NCI-H460 (cell line): ENCODE results near the gene SPAG9. TPM values are rescaled to one million over a fixed set of nuclear protein-coding genes. Genes with fewer than 3 reads are reported as not detected.

ENCODE experiments used
- DNase-seq: peaks from one replicate; pipeline ENCODE4 v3.0.0-alpha.2; 2016; ENCODE audit warnings: low read depth; ENCODE audit errors: extremely low read depth
- total RNA-seq: library from RNA; depleted of rRNA; stranded (reverse); fragments of >200 nt; shearing (Covaris generic); gene quantifications from 2 replicates; pipeline ENCODE4 v1.2.3, GENCODE V29; 2014

SPAG9 gene
- total RNA-seq, 1 experiment from 2014 or later: 67.8 TPM

DNA sequence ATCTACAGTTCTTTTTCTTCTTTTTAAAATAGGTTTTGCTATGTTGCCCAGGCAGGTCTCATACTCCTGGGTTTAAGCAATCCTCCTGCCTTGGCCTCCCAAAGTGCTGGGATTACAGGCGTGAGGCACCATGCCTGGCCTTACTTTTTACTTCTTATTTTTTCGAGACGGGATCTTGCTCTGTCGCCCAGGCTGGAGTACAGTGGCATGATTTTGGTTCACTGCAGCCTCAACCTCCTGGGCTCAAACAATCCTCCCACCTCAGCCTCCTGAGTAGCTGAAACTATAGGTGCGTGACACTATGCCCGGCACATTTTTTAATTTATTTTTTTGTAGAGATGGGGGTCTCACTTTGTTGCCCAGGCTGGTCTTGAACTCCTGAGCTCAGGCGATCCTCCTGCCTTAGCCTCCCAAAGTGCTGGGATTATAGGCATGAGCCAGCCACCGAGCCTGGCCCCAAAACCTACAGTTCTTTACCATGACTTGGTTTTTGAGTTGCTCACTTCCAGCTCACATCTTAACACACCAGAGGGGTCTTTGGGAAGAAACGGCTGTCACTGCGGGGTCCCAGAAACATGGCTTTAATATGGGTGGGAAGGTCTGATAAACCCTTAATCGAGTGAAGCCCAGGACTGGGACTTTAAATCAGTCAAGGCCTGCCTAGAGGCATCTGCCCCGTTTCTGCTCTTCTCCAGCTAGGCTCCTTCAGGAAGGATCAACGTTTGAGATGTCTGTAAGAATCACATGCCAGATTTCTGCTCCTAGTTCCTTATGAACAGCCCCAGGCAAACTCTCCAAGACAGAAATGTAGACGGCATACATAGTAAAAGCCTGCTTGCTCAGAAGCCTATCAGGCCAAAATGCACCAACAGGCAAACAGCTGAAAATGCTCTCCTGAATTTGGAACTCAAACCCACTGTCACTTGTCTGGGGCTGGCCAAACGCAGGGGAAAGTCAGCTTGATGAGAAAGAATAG lies 162.8 kb downstream of the SPAG9 start:
- no peak for DNase-seq

DNA sequence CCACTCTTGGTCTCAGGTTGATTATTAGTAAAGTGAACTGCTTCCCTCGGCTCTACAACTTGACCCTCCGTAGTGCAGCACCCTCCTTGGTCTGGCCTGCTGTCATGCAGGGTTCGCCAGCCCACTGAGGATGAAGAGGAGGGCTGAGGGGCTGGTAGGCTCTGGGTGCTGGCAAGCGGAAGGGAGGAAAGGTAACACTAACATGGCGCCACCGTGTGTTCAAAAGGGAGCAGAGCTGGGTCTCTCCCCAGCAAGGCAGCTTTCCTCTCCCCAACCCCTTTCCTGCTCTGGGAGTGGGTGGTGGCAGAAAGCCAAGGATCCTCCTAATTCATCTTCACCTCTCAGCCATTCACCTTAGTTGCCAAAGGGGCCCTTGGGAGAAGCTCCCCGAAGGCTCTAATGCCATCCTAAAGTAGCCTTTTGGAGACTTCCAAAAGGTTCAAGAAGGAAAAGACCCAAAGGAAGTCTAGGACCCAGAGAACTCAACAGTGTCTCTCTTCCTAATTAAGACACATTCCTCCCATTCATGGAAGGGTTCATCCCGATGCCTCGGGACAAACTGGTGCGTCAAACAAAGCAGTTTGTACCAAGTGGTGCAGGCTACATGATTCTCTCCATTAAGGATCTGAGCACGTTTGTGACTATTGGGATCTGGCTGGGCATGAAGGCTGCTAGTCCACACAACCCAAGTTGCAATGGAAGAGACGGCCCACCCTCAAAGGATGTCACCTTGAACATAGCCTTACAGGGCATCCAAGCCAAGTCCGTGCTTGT lies 163.7 kb downstream of the SPAG9 start:
- DNase-seq: peak; percentile 67

DNA sequence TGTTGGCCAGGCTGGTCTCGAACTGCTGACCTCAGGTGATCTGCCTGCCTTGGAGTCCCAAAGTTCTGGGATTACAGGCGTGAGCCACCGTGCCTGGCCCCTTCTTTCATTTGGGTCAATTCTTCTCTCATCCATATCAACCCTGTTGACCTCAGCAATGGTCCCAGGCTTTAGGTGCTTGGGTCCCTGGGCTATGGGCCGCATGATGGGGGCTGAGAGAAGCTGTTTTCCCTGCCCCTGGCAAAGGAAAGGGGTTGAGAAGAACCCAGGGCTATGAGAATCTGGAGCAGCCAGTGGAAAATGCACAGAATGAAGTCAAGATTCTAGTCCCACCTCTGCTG lies 164.3 kb downstream of the SPAG9 start:
- DNase-seq: no peak

DNA sequence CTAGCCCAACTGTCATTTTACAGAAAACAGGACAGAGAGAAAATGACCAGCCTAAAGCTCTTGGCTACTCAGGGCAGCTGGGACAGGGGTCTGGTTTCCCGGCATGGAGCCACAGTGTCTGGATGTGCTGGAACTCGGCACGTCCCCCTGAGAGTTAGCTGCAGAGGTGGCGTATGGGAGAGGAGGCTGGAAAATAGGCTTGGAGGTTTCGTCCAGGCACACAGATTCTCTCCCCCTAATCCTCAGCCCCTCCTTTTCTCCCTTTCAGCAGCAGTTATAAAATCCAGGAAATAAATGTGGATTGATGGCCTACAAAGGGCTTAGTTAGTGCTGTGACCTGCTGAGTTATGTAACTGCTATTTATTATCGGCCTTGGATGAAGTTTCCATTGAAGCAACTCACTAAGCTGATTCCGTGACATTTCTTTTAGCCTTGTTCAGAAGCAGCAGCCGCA lies 165.0 kb downstream of the SPAG9 start:
- DNase-seq: no peak

DNA sequence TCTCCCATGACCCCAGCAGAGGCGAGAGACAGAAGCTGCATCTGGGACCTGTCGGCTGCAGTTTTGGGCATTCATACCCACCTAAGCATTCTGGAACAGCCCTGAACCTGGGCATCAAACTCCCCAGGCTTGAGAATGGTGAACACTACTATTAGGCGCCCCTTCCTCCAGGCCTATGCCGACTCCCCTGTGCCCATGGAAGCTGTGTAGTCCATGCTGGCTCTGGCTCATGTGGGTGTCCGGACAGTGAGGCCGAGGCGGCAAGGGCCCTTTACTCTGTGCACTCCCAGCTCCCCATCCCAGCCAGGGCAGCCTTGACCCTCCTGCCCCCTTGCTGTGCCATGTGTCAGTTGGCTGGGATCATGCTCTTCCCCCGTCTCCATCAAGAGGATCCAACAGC lies 165.5 kb downstream of the SPAG9 start:
- no peak for DNase-seq

DNA sequence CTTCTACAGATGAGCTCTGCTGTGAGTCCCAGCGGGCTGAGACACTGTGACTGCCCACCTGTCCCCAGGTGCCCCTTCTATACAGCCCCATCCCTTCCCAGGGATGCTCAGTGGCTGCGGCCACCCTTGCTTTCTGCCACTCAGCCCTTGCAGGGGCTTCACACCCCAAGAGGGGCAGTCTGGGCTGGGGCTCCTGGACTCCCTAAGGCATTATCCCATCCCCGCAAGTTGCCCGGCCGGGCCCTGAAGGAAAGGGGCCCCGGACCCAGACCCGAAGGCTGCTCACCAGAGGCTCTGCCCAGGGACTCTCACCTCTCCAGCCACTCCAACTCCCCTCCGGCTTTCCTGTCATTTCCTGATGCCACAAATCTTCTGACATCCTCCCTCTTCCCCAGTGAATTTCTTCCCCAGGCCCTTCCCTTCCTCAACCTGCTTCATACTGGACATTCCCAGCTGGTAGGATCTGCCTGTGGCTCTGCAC lies 166.0 kb downstream of the SPAG9 start:
- DNase-seq: no peak

DNA sequence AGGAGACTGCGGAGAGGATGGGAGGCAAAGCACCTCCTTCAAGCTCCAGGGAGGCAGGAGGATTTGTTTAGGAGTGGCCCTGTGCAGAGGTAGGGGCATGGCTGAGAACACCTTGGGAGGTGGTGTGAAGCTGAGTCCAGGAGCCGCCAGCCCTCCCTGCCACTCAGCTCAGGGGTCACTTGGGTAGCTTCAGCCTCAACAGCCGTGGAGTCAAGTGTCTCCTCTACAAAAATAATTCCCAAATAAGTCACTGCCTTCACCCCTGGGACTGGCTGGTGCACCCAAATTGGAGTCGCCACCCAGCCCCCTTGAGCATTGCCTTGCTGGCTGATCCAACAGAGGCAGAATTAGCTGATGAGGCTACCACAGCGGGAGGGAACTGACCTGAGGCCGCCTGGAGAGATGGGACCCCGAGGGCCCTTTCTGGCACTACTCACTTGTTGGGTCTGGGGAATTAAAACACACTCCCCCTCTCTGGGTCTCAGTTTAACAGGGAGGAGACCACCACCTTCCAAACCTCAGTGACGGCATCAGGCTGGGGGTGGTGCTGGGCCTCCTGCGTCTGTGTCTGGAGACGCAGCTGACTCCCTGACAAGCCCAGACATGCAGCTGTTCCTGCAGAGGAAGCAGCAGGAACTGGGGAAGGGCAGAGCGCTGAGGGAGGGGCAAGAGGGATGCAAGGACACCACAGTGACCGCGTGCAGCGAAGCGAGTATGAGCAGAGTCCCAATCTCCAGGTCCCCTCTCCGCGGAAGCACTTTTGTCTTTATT lies 166.7 kb downstream of the SPAG9 start:
- no peak for DNase-seq

DNA sequence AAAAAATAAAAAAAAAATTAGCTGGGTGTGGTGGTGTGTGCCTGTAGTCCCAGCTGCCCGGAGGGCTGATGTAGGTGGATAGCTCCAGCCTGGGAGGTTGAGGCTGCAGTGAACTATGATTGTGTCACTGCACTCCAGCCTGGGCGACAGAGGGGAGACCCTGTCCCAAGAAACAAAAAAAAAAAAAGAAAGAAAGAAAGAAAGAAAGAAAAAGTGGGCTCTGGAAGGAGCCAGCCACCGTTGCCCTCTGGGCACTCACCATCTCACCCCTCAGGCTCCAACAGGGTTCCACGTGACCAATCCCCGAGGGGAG lies 167.2 kb downstream of the SPAG9 start:
- DNase-seq: no peak

DNA sequence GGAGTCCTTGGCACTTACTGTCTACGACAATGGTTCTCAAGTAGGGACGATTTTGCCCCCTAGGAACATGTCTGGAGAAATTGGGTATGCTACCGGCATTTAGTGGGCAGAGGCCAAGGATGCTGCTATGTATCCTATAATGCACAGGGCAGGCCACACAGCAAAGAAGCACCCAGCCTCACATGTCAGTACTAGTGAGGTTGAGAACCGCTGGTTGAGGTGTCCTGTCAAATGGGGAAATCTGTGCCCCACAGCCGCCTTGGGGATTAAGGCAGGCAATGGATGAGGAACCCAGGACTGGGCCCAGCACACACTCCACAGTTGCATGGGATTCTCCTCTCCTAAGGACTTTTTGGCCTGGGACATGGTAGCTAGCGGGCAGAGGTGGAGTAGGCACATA lies 167.8 kb downstream of the SPAG9 start:
- no peak for DNase-seq

DNA sequence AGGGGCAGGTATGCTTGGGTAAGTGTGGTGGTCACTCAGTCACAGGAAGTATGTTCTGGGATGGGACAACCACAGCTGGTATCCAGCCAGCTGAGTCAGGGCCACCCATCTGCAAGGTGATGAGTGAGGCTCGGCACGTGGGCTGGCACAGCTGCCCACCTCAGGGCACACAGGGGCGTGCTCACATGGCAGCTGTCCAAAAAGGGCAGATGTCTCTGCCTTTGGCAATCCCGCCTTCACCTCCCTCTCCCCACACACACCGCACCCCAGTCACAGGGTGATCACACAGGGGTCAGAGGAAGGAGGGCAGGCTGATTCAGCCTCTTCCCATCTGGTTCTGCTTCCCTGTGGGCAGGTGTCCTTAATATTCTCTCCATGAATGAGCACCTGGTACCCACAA lies 168.7 kb downstream of the SPAG9 start:
- no peak for DNase-seq

DNA sequence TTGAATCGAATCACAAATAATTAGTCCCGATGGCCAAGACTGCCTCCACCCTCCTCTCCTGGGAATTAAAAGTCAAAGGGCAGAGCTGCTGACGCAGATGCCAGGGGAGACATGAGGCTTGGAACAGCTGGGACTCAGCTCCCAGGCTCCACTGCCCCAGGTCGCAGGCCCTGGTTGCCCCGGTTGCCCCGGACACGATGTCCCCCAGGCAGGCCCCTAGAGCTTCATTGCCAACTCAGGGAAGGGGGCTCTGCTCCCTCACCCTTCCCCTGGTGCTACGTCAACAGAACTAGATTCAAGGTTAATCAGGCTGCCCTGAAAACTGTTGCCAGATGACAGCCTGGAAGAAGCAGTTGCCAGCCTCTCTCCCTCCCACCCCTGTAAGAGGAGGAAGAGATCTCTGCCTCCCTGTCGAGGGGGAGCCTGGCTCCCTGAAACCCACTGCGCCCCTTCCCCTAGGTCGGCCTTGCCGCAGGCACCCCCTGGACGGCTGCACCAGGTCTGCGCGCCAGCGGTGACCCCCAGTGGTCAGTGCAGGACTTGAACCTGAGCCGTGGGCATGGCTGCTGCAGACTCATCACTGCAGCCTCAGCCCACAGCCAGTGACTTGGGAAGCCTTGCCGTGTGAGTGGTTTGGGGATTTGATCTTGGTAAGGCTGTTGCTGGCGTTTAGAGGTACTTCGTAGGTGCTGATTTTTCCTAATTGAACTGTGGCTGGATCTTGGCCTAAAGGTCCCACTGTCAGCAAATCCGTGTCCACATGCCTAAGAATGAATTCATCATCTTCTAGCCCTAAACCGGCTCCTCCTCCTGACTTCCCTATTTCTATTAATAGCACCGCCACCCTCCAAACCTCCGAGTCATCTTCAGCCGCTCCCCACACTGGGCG lies 170.4 kb downstream of the SPAG9 start:
- peak; percentile 95 for DNase-seq

DNA sequence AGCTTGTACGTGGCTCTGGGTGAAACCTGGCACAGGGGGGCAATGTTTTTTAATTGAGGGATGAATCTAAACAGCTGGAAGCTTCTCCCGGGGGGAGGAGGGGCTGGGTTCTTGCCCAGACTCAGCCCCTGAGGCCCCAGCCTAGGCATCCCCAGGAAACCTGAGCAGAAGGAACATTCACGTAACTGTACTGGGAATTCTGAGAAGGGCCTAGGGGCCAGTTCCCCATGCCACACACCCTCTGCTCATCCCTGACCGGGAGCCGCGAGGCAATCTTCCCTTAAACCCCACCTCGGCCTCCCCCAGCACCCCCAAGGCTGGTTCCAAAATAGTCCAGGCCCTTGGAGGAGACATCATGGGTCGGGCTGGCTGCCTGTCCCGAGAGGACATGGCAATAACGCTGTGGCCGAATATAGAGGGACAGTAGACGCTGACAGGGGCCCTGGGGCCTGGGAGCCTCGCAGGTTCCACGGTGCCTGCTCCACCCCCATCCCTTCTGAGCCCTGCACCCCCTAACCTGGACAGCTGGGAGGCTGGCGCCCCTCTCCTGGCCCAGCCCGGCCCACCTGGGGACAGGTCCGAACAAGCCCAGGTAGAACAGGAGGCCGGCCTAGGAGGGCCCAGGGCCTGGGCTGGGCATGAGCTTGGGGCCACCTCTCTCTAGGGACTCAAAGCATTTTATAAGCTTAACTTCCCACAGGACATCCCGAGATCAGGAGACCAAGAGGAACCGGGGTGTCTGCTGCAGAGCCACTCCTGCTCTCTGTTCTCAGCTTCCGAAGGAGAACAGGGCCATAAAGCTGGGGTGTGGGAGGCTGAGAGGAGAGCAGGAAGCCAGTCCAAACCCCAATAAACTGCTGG lies 171.3 kb downstream of the SPAG9 start:
- DNase-seq: peak; percentile 72

DNA sequence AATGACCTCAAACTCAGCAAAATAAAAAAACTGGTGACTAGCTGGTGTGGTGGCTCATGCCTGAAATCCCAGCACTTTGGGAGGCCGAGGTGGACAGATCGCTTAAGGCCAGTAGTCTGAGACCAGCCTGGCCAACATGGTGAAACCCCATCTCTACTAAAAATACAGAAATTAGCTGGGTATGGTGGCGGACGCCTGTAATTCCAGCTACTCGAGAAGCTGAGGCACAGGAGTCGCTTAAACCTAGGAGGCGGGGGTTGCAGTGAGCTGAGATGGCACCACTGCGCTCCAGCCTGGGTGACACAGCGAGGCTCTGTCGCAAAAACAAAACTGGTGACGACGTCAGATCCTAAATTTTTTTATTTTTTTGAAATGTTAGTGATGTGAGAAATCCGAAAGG lies 172.0 kb downstream of the SPAG9 start:
- DNase-seq: no peak

DNA sequence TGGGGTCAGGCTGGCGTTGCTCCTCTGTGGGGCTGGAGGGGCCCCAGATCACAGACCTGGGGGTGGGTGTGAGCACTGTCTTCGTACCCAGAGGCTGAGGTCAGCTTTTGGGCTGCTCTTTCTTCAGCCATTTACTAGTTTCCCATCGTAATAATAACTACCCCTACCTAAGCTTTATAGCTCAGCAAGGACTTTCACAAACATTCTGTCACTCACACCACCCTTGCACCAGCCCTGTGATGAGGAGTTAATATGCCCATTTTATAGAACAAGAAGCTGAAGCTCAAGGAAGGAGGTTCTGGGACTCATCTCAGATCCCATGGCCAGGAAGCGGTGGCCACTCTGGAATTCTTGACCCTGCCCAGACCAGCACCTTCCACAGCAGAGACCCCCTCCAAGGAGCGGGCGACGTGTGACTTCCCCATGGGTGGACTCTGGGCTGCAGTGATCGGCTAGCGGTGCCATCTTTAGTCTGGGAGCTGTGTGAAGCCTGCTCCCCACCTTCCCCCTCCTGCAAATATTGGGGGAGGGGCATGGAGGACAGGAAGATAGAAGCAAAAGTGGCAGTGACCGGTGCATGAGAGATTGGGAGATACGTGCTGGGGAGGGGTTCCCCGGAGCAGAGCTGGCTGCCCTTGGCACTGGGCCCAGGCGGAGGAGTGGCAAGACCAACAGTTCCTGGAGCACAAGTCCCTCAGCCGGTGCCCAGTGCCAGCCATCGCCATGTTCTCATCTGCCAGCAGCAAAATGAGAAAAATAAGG lies 172.7 kb downstream of the SPAG9 start:
- peak; percentile 87 for DNase-seq

DNA sequence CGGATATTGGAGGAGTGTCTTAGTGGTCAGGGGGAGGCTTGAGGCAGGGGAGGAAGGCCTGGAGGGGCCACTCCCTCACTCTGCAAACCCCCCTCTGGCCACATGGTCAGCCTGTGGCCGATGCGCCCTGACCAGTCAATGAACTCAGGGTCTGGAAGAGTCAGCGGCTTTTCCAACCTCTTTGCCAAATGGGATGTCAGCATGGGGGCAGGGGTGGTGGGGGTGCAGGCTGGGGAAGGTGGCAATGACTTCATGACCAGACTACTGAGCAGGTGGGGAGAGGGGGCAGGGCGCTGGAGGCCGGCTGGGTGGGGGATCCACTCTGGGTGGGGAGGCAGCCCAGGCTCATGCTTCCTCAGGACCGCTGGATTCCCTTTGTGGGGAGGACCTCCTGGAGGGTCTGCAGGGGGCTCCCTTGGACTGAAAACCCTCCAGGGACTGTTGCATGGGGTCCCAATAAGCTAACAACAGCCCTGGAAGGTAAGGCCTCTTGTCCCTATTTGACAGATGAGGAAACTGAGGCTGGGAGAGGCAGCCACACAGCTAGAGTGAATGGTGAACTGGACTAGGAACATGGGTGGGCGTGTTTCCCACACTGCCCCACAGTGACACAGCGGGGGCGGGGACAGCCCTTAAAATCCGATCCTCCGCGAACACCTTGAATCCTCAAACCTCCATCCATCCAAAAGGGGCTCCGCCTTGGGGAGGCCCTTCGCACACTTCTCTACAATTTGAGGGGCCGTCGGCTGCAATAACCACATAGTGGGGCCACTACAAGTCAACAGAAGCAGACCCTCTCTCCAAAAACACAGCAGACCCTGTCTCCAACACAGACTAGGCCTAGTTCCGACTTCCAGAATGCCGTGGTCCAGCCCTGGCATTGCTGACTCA lies 173.5 kb downstream of the SPAG9 start:
- DNase-seq: no peak

DNA sequence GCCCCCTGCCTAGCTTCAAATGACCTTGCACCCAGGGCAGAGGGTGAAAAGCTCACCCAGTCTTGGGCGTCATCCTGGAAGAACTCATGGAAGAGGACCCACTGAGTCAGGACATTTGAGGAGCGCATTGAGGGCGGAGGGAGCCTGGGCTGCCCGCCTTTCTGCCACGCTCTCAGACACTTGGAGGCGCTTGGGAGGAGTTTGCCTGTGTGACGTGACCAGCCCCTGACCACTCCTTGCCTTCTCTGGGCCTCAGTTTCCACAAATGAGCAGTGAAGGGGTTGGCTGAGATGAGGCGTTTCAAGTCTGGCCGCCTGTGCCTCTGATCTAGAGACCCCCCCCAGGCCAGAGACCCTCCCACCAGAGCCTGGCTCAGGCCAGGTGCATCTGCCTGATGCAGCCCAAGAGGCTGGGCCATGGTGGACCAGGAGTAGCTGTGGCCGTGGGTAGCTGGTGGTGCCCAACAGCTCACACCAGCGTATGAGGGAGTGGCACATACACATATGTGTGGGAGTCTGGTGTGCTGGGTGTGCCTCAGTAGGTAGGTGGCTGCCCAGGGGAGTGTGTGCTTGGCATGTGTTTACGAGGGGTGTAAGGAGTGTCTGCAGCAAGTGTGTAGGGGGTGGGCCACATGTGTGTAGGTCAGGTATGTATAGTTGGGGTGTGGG lies 174.3 kb downstream of the SPAG9 start:
- no peak for DNase-seq

DNA sequence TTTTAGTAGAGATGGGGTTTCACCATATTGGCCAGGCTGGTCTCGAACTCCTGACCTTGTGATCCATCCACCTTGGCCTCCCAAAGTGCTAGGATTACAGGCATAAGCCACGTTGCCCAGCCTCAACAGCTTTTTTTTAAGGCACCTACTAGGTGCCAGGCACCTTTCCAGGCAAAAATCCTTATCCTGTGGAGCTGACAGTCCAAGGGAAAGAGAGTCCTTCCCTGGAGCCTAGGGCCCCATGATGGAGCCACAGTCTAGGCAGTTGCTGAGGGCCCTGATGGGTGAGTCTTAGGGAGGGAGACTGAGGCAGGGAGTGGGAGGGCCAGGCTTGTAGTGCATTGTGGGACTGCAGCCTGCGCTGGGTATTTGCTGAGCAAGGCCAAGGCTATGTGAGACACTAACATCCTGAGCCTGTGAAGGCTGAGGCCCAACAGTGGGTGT lies 174.9 kb downstream of the SPAG9 start:
- DNase-seq: no peak
